Mesenchymal stem cell (in vitro differentiated cells and primary cell): ENCODE results near the gene EDDM3A.

ENCODE experiments used
- DNase-seq: peaks from one replicate; pipeline ENCODE4 v3.0.0-alpha.2; 2013
- H2AFZ ChIP-seq: one replicate; pipeline ENCODE4 v1.6.1; 2013; ENCODE audit warnings: low read depth, mild to moderate bottlenecking, control low read depth, inconsistent platforms, low read length, moderate library complexity
- H2AK5ac ChIP-seq: 2 replicates; pipeline ENCODE4 v1.6.1; 2013; ENCODE audit warnings: low read length, moderate library complexity, mild to moderate bottlenecking, inconsistent platforms; ENCODE audit not compliant: severe bottlenecking
- H2BK120ac ChIP-seq: one replicate; pipeline ENCODE4 v1.6.1; 2013; ENCODE audit warnings: low read depth, mild to moderate bottlenecking, inconsistent platforms, low read length, moderate library complexity
- H2BK12ac ChIP-seq, 2 experiments: one replicate each; pipeline ENCODE4 v1.6.1; 2013; ENCODE audit warnings: inconsistent platforms in 2 of 2, low read length in 2 of 2, mild to moderate bottlenecking in 2 of 2, moderate library complexity in 2 of 2, control low read depth in 1 of 2
- H2BK15ac ChIP-seq: one replicate; pipeline ENCODE4 v1.6.1; 2013; ENCODE audit warnings: mild to moderate bottlenecking, low read depth, inconsistent platforms; ENCODE audit not compliant: poor library complexity, severe bottlenecking
- H2BK5ac ChIP-seq: 2 replicates; pipeline ENCODE4 v1.6.1; 2013; ENCODE audit warnings: low read depth, mild to moderate bottlenecking, low read length, control low read depth, inconsistent platforms; ENCODE audit not compliant: poor library complexity, severe bottlenecking
- H3K14ac ChIP-seq, 2 experiments: one replicate each; pipeline ENCODE4 v1.6.1; 2013; ENCODE audit warnings: inconsistent platforms in 2 of 2, low read length in 2 of 2, control low read depth in 1 of 2, mild to moderate bottlenecking in 1 of 2, moderate library complexity in 1 of 2
- H3K18ac ChIP-seq, 2 experiments: one replicate each; pipeline ENCODE4 v1.6.1; 2013; ENCODE audit warnings: inconsistent platforms in 2 of 2, low read length in 2 of 2, control low read depth in 1 of 2, low read depth in 1 of 2, mild to moderate bottlenecking in 1 of 2
- H3K23ac ChIP-seq, 2 experiments: one replicate each; pipeline ENCODE4 v1.6.1; 2013; ENCODE audit warnings: inconsistent platforms in 2 of 2, low read length in 2 of 2, mild to moderate bottlenecking in 2 of 2, moderate library complexity in 2 of 2, control low read depth in 1 of 2
- H3K27ac ChIP-seq: 2 replicates; pipeline ENCODE4 v1.5.1; 2013; ENCODE audit warnings: mild to moderate bottlenecking, moderate library complexity, low read length, control low read depth, inconsistent platforms; ENCODE audit not compliant: poor library complexity, severe bottlenecking
- H3K27me3 ChIP-seq, 2 experiments: 2 replicates each; pipeline versions ENCODE4 v1.6.1 to v1.7.0; 2013; ENCODE audit warnings: low read length in 2 of 2, mild to moderate bottlenecking in 2 of 2, moderate library complexity in 2 of 2, control low read depth in 1 of 2, inconsistent platforms in 1 of 2; ENCODE audit not compliant: control insufficient read depth in 1 of 2, insufficient read depth in 1 of 2
- H3K36me3 ChIP-seq, 2 experiments: 2 replicates each; pipeline versions ENCODE4 v1.6.1 to v1.7.0; 2013; ENCODE audit warnings: low read length in 2 of 2, control low read depth in 1 of 2, inconsistent platforms in 1 of 2, low read depth in 1 of 2, mild to moderate bottlenecking in 1 of 2; ENCODE audit not compliant: insufficient read depth in 2 of 2, control insufficient read depth in 1 of 2
- H3K4ac ChIP-seq, 2 experiments: one replicate each; pipeline ENCODE4 v1.6.1; 2013; ENCODE audit warnings: inconsistent platforms in 2 of 2, low read length in 2 of 2, mild to moderate bottlenecking in 2 of 2, moderate library complexity in 2 of 2, control low read depth in 1 of 2, low read depth in 1 of 2
- H3K4me1 ChIP-seq: 2 replicates; pipeline ENCODE4 v1.6.1; 2013; ENCODE audit warnings: low read depth, low read length, control low read depth; ENCODE audit not compliant: control insufficient read depth, insufficient read depth
- H3K4me2 ChIP-seq: 2 replicates; pipeline ENCODE4 v1.6.1; 2013; ENCODE audit warnings: low read length, mild to moderate bottlenecking, inconsistent platforms; ENCODE audit not compliant: poor library complexity, severe bottlenecking
- H3K4me3 ChIP-seq, 2 experiments: 2 replicates each; pipeline versions ENCODE4 v1.5.1 to v1.7.0; 2013; ENCODE audit warnings: low read length in 2 of 2, mild to moderate bottlenecking in 2 of 2, control low read depth in 1 of 2, low read depth in 1 of 2; ENCODE audit not compliant: insufficient read depth in 1 of 2
- H3K79me1 ChIP-seq: replicated peaks from 2 replicates; pipeline ENCODE4 v1.6.1; 2013; ENCODE audit warnings: mild to moderate bottlenecking, control low read depth, low read length, inconsistent platforms; ENCODE audit not compliant: poor library complexity, severe bottlenecking
- H3K9ac ChIP-seq: 2 replicates; pipeline ENCODE4 v1.7.0; 2013; ENCODE audit warnings: mild to moderate bottlenecking, low read length, moderate library complexity
- H3K9me3 ChIP-seq: 2 replicates; pipeline ENCODE4 v1.7.0; 2013; ENCODE audit warnings: mild to moderate bottlenecking, low read length; ENCODE audit not compliant: control insufficient read depth
- H4K8ac ChIP-seq: one replicate; pipeline ENCODE4 v1.6.1; 2013; ENCODE audit warnings: inconsistent platforms, mild to moderate bottlenecking, low read length, moderate library complexity
- H4K91ac ChIP-seq: one replicate; pipeline ENCODE4 v1.6.1; 2013; ENCODE audit warnings: mild to moderate bottlenecking, low read length, inconsistent platforms
- WGBS: methylation state at CpG from one replicate; pipeline ENCODE4 v1.1.7; 2013; ENCODE audit warnings: mixed read lengths; 5-methylcytosine and 5-hydroxymethylcytosine counted together

EDDM3A gene

GRCh38 chr14:20787025-20787424 is 41.3 kb downstream of the EDDM3A start:
- Histone ChIP-seq H3K4me2 (no peak overlapping the region), H3K9me3 (no peaks in the 10 kb centered on the region), H3K23ac (no peak overlapping the region), H3K18ac (no peak overlapping the region), H2AFZ (no peak overlapping the region), H3K4me3 (no peak overlapping the region), H2BK120ac (no peak overlapping the region), H4K8ac (no peak overlapping the region), H3K4me1 (no peaks in the 10 kb centered on the region), H3K27me3 (peaks cover 0 to 14% of the 10 kb centered on the region in 2 experiments), H3K36me3 (no peaks in the 10 kb centered on the region), H3K79me1 (no peaks in the 10 kb centered on the region), H2BK12ac (no peak overlapping the region), H3K4ac (no peak overlapping the region), H3K14ac (no peak overlapping the region), H2BK5ac (no peak overlapping the region), H3K9ac (no peak overlapping the region), H4K91ac (no peak overlapping the region), H3K27ac (no peak overlapping the region), H2AK5ac (no peak overlapping the region), H2BK15ac (no peak overlapping the region)
- no peak for DNase-seq
- no CpG with 5 or more reads among the region's 4 CpGs for WGBS

GRCh38 chr14:20789230-20789813 is 43.6 kb downstream of the EDDM3A start:
- WGBS = no CpG with 5 or more reads among the region's 3 CpGs
- no peak overlapping the region for H4K8ac ChIP-seq
- H2AK5ac ChIP-seq = no peak overlapping the region
- H3K4me3 ChIP-seq = no peak overlapping the region
- H3K36me3 ChIP-seq = no peaks in the 10 kb centered on the region
- H2AFZ ChIP-seq = no peak overlapping the region
- H3K18ac ChIP-seq = no peak overlapping the region
- DNase-seq = no peak
- H3K14ac ChIP-seq = no peak overlapping the region
- no peak overlapping the region for H3K9ac ChIP-seq
- H2BK12ac ChIP-seq = no peak overlapping the region
- peaks cover 0 to 4% of the 10 kb centered on the region in 2 experiments for H3K27me3 ChIP-seq
- no peak overlapping the region for H3K4ac ChIP-seq
- no peaks in the 10 kb centered on the region for H3K79me1 ChIP-seq
- H2BK120ac ChIP-seq = no peak overlapping the region
- H3K4me1 ChIP-seq = no peaks in the 10 kb centered on the region
- H3K23ac ChIP-seq = no peak overlapping the region
- H4K91ac ChIP-seq = no peak overlapping the region
- no peaks in the 10 kb centered on the region for H3K9me3 ChIP-seq
- H3K4me2 ChIP-seq = no peak overlapping the region
- no peak overlapping the region for H3K27ac ChIP-seq
- no peak overlapping the region for H2BK5ac ChIP-seq
- H2BK15ac ChIP-seq = no peak overlapping the region

DNA sequence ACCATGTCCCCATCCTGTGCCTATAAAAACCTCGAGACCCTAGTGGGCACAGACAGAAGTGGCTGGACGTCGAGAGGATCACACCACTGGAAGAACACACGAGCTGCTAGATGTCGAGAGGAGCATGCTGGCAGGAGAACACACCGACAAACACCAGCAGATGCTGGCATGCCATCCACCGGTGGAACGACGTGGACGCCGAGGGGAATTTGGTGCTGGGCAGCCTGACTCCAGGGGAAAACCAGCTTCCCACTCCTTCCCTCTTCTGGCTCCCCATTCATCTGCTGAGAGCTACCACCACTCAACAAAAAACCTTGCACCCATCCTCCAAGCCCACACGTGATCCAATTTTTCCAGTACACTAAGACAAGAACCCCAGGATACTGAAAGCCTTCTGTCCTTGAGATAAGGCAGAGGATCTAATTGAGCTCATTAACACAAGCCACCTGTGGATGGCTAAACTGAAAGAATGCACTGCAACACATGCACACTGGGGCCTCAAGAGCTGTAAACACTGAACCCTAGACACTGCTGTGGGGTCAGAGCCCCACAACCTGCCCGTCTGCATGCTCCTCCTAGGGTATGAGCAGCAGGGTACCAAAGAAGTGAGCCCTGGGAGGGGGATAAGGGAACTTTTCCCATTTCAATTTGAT is 44.9 kb downstream of the EDDM3A start:
- WGBS = 74% methylated on average over 13 of the region's 13 CpGs
- no peaks in the 10 kb centered on the region for H3K36me3 ChIP-seq

DNA sequence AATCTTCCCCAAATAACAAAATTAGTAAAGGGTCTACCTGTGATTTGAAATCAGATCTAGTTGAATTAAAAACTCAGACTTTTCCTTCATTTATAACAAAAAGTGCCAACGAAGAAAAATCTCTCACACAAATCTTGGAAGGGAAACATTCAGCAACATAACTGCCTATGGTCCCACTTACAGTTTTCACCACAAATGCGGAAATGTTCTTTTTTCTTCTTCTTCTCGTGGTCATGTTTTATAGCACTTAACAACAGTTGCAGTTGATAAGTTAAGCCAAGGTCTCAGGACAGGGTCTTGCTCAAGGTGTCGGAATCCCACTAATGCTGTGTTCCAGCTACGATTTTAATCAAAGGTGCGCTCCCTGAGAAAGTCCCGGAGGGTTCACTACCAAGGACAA is 45.5 kb downstream of the EDDM3A start:
- no peak for DNase-seq
- H2AFZ ChIP-seq = no peak overlapping the region
- H3K79me1 ChIP-seq = no peaks in the 10 kb centered on the region
- no peak overlapping the region for H2BK12ac ChIP-seq
- H2AK5ac ChIP-seq = no peak overlapping the region
- no peak overlapping the region for H3K4me3 ChIP-seq
- peaks cover 0 to 4% of the 10 kb centered on the region in 2 experiments for H3K27me3 ChIP-seq
- no peak overlapping the region for H3K4me2 ChIP-seq
- no peak overlapping the region for H2BK5ac ChIP-seq
- H4K8ac ChIP-seq = no peak overlapping the region
- H3K18ac ChIP-seq = no peak overlapping the region
- no peaks in the 10 kb centered on the region for H3K9me3 ChIP-seq
- H3K4me1 ChIP-seq = no peaks in the 10 kb centered on the region
- no peak overlapping the region for H3K9ac ChIP-seq
- no peak overlapping the region for H2BK120ac ChIP-seq
- WGBS = 65% methylated on average over 6 of the region's 7 CpGs
- no peak overlapping the region for H3K14ac ChIP-seq
- no peak overlapping the region for H3K27ac ChIP-seq
- no peak overlapping the region for H3K23ac ChIP-seq
- H2BK15ac ChIP-seq = no peak overlapping the region
- H4K91ac ChIP-seq = no peak overlapping the region
- no peaks in the 10 kb centered on the region for H3K36me3 ChIP-seq
- H3K4ac ChIP-seq = no peak overlapping the region

More for the DNA sequence above, 44.9 kb downstream of the EDDM3A start:
- H3K27me3 ChIP-seq = peaks cover 0 to 4% of the 10 kb centered on the region in 2 experiments
- DNase-seq = no peak
- no peaks in the 10 kb centered on the region for H3K79me1 ChIP-seq
- H3K18ac ChIP-seq = no peak overlapping the region
- H3K27ac ChIP-seq = no peak overlapping the region
- no peak overlapping the region for H3K4me2 ChIP-seq
- no peak overlapping the region for H3K4ac ChIP-seq
- H2BK5ac ChIP-seq = no peak overlapping the region
- H3K23ac ChIP-seq = no peak overlapping the region
- no peak overlapping the region for H4K8ac ChIP-seq
- H2AFZ ChIP-seq = no peak overlapping the region
- no peak overlapping the region for H3K9ac ChIP-seq
- no peak overlapping the region for H2BK120ac ChIP-seq
- H4K91ac ChIP-seq = no peak overlapping the region
- H3K14ac ChIP-seq = no peak overlapping the region
- H3K9me3 ChIP-seq = no peaks in the 10 kb centered on the region
- H3K4me1 ChIP-seq = no peaks in the 10 kb centered on the region
- no peak overlapping the region for H3K4me3 ChIP-seq
- no peak overlapping the region for H2AK5ac ChIP-seq
- no peak overlapping the region for H2BK15ac ChIP-seq
- H2BK12ac ChIP-seq = no peak overlapping the region
